Activated naive CD4-positive, alpha-beta T cell treated with anti-CD3 and anti-CD28 coated beads for 36 hours (primary cell): ENCODE results near the gene LDHAL6B. TPM values are rescaled to one million over a fixed set of nuclear protein-coding genes. Genes with fewer than 3 reads are reported as not detected.

Experiments
- CTCF ChIA-PET: fragments of 350-600 bp; sonication (Branson Sonifier 250); formaldehyde crosslinking; loops from one replicate; lab custom pipeline; 2021; ENCODE audit warnings: antibody characterized with exemption; lab: Charles Lee
- DNase-seq: peaks from one replicate; pipeline ENCODE4 v3.0.0-alpha.2; 2020
- H3K27ac Mint-ChIP-seq: one replicate; pipeline ENCODE4 v1.8.0; 2021; ENCODE audit warnings: mild to moderate bottlenecking, mixed read lengths
- H3K27me3 Mint-ChIP-seq: one replicate; pipeline ENCODE4 v1.8.0; 2021; ENCODE audit warnings: low read depth, mixed read lengths
- H3K36me3 Mint-ChIP-seq: one replicate; pipeline ENCODE4 v1.8.0; 2021; ENCODE audit warnings: low read depth, mixed read lengths
- H3K4me1 Mint-ChIP-seq: one replicate; pipeline ENCODE4 v1.8.0; 2021; ENCODE audit warnings: low read depth, mixed read lengths
- H3K4me3 Mint-ChIP-seq: one replicate; pipeline ENCODE4 v1.8.0; 2021; ENCODE audit warnings: mild to moderate bottlenecking, moderate library complexity, mixed read lengths
- H3K9me3 Mint-ChIP-seq: one replicate; pipeline ENCODE4 v1.8.0; 2021; ENCODE audit warnings: mixed read lengths
- intact Hi-C: fragments of 100-400 bp; cut with micrococcal nuclease; formaldehyde crosslinking; loops from one replicate; pipeline ENCODE4 v1.15.1; 2023
- microRNA-seq: library from miRNA; unstranded; fragments of <30 nt; microRNA quantifications from one replicate; pipeline ENCODE4 v1.2.0, GENCODE V29; 2022; ENCODE audit warnings: borderline microRNAs expressed, borderline replicate concordance
- total RNA-seq, 2 experiments: library from RNA; stranded (reverse); gene quantifications; one replicate each; pipeline ENCODE4 v1.2.3, GENCODE V29; 2021

The LDHAL6B gene
- total RNA-seq, 2 experiments from 2014 or later: not detected

- Mint-ChIP-seq H3K36me3 (no peaks in the 10 kb centered on the region), H3K27me3 (no peaks in the 10 kb centered on the region), H3K9me3 (no peaks in the 10 kb centered on the region), H3K27ac (no peak overlapping the region), H3K4me3 (no peak overlapping the region), H3K4me1 (no peaks in the 10 kb centered on the region)
- CTCF ChIA-PET: interaction anchor here (0.6 to 2.4 kb wide), 6 partner anchors 8 to 316 kb away, joined by 3 to 21 read pairs (median 4); no protein-coding TSS in a partner anchor
- intact Hi-C loops: loop anchor here (1.0 to 5.0 kb wide), 3 partner anchors 246 to 281 kb away; no protein-coding TSS in a partner anchor
- peak; percentile 71 for DNase-seq
Observed at GRCh38 chr15:59247364-59247763, 40.7 kb downstream of the LDHAL6B start.

DNA sequence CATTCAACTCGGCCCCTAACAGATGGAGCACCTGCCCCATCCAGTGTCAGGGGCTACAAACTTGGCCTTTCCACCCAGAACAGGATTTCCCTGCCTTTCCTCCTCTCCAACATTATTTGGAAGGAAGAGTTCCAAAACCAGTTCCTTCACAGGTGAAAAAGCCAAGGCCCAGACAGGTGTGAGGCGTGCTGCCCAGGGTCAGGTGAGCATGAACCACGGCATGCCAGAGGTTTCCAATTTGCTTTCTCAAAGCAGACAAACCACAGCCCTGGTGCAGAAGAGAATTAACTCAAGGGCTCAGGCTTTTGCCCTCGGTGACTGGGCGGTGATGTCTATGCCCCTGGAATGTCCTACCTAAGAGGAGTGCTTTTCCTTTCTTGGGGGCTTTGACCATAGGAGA lies 43.2 kb downstream of the LDHAL6B start:
- CTCF ChIA-PET: no interaction called here
- DNase-seq: no peak
- no peak overlapping the region for H3K27ac Mint-ChIP-seq
- H3K9me3 Mint-ChIP-seq: no peaks in the 10 kb centered on the region
- H3K27me3 Mint-ChIP-seq: no peaks in the 10 kb centered on the region
- intact Hi-C loops: loop anchor here (5.0 kb wide), 1 partner anchor 273 kb away; no protein-coding TSS in a partner anchor
- H3K4me3 Mint-ChIP-seq: no peak overlapping the region
- no peaks in the 10 kb centered on the region for H3K36me3 Mint-ChIP-seq
- no peaks in the 10 kb centered on the region for H3K4me1 Mint-ChIP-seq

- Mint-ChIP-seq H3K27ac (no peak overlapping the region), H3K9me3 (no peaks in the 10 kb centered on the region), H3K27me3 (no peaks in the 10 kb centered on the region), H3K4me3 (no peak overlapping the region), H3K36me3 (no peaks in the 10 kb centered on the region), H3K4me1 (no peaks in the 10 kb centered on the region)
- intact Hi-C loops: no loop called here
- CTCF ChIA-PET: no interaction called here
- DNase-seq: no peak
Observed at GRCh38 chr15:59250249-59250648, 43.6 kb downstream of the LDHAL6B start.

DNA sequence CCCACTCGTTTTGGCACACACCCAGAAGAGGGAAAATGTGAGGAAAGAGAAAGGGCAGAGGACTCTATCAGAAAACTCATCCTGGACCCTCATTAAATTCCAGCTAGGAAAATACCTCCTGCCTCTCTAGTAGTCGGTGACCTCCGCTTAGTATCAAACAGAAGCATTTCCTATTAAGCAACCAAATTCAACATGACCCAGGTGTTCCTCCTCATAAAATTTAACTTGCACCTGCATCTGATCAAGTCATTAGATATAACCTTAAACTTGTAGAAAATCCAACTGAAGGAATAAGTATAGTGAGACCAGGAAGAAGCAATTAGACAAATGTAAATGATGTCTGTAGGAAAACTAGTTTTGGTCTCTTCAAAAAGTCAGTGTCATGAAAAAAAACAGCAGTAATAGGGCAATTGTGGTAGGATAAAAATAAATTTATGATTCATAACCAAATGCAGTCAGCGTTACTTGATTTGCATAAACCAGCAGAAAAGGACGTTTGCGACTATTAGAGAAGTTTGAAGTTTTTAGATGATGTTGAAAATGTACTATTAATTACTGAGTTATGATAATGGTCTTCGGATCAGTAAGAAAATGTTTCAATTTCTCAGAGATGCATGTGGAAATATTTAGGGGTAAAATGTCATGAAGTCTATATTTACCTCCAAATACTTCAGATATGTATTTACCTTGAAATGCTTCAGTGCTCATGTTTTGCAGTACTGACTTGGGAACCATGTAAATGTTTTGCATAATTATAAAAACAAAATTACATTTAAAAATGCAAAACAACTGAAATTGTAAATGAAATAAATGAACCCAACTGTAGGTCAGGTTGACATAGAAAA lies 44.6 kb downstream of the LDHAL6B start:
- CTCF ChIA-PET: no interaction called here
- DNase-seq: no peak
- no peak overlapping the region for H3K4me3 Mint-ChIP-seq
- H3K4me1 Mint-ChIP-seq: peaks cover 9% of the 10 kb centered on the region
- no peaks in the 10 kb centered on the region for H3K36me3 Mint-ChIP-seq
- no peak overlapping the region for H3K27ac Mint-ChIP-seq
- no peaks in the 10 kb centered on the region for H3K27me3 Mint-ChIP-seq
- intact Hi-C loops: no loop called here
- H3K9me3 Mint-ChIP-seq: no peaks in the 10 kb centered on the region

GRCh38 chr15:59252137-59252536 lies 45.5 kb downstream of the LDHAL6B start:
- Mint-ChIP-seq H3K27me3 (no peaks in the 10 kb centered on the region), H3K4me3 (no peak overlapping the region), H3K9me3 (no peaks in the 10 kb centered on the region), H3K36me3 (no peaks in the 10 kb centered on the region), H3K4me1 (peaks cover 11% of the 10 kb centered on the region), H3K27ac (no peak overlapping the region)
- CTCF ChIA-PET: no interaction called here
- DNase-seq: no peak
- intact Hi-C loops: no loop called here

DNA sequence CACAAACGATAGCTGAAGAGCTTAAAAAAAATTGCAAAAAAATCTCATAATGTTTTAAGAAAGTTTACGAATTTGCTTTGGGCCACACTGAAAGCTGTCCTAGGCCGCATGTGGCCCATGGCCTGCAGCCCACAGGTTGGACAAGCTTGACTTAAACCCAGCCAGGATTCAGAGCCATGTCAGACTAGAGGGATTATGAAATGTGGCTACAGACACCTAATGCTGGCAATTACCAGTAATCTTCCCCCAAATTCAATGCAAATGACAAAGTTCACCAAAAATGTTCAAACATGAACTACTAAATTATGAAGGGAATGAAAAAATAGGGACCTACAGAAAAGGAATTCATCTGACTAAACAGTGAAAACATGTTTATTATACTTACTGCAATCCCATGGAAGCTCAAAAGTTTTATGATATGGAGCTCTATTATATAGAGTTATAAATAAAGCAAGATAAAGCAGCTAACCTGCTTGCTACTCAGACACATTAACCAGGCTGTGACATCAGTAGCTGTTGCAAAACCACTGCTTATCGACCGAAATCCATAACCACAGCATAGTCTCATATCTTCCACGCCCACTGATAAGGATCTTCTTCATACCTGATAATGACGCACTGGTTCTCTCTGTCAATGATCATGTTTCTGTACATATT lies 49.2 kb downstream of the LDHAL6B start:
- H3K36me3 Mint-ChIP-seq: no peaks in the 10 kb centered on the region
- no peak overlapping the region for H3K4me3 Mint-ChIP-seq
- DNase-seq: peak; percentile 16
- peaks cover 11% of the 10 kb centered on the region for H3K4me1 Mint-ChIP-seq
- no peaks in the 10 kb centered on the region for H3K27me3 Mint-ChIP-seq
- H3K9me3 Mint-ChIP-seq: no peaks in the 10 kb centered on the region
- CTCF ChIA-PET: interaction anchor here (0.6 to 1.2 kb wide), 4 partner anchors 9 to 245 kb away, joined by 3 to 4 read pairs (median 3); no protein-coding TSS in a partner anchor
- H3K27ac Mint-ChIP-seq: no peak overlapping the region
- intact Hi-C loops: no loop called here

DNA sequence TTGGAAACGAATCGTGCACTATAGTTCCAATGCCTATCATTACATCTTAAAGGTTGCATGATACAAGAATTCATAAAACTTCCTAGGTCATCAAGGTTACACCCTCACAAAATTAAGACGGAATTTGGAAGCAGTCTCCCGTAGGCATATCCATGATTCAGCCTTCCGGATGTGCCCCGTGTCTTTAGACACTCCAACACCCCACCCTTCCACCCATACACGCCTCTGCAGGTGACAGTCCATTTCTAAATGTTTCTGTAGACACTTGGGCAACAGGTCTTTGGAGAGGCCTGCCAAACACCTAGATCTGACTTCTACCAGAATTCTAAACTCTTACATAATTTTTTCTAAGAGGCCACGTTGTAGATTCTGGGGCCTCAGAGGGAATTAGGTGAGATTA lies 49.8 kb downstream of the LDHAL6B start:
- intact Hi-C loops: no loop called here
- H3K4me1 Mint-ChIP-seq: peaks cover 11% of the 10 kb centered on the region
- H3K4me3 Mint-ChIP-seq: no peak overlapping the region
- no peaks in the 10 kb centered on the region for H3K9me3 Mint-ChIP-seq
- H3K27me3 Mint-ChIP-seq: no peaks in the 10 kb centered on the region
- CTCF ChIA-PET: interaction anchor here (0.9 kb wide), 1 partner anchor 276 kb away, joined by 3 read pairs; no protein-coding TSS in a partner anchor
- H3K36me3 Mint-ChIP-seq: no peaks in the 10 kb centered on the region
- no peak for DNase-seq
- H3K27ac Mint-ChIP-seq: no peak overlapping the region

- no peak for DNase-seq
- Mint-ChIP-seq H3K4me1 (peaks cover 11% of the 10 kb centered on the region), H3K27ac (no peak overlapping the region), H3K9me3 (no peaks in the 10 kb centered on the region), H3K27me3 (no peaks in the 10 kb centered on the region), H3K36me3 (no peaks in the 10 kb centered on the region), H3K4me3 (no peak overlapping the region)
- intact Hi-C loops: no loop called here
- CTCF ChIA-PET: interaction anchor here (0.9 kb wide), 1 partner anchor 276 kb away, joined by 3 read pairs; no protein-coding TSS in a partner anchor
Observed at GRCh38 chr15:59257140-59257539, 50.5 kb downstream of the LDHAL6B start.

Small RNAs within 50 kb of the gene (microRNA-seq; reads per million reads assigned to microRNA genes)
- gene MIR2116: not detected

Other genes with a start within 250 kb of the LDHAL6B start
- gene RNF111, start 219.2 kb upstream of the LDHAL6B start, total RNA-seq: 10 to 100 TPM; 17.8 to 19.8 TPM
- 10 to 100 TPM; 93.1 to 98.2 TPM for gene CCNB2, start 101.7 kb upstream of the LDHAL6B start, total RNA-seq
- 1 to 10 TPM; 1.4 to 2.9 TPM for gene MYO1E, start 166.0 kb downstream of the LDHAL6B start, total RNA-seq
- gene FAM81A, start 231.3 kb downstream of the LDHAL6B start, total RNA-seq: under 1 TPM; 0.64 to 0.79 TPM